ENCODE results near the gene ZDHHC18.

The ZDHHC18 gene

GRCh38 chr1:26826261-26827105 is at the start of gene ZDHHC18:
ZDHHC18 (plus strand) TSS chr1:26826688; CDS start chr1:26826805, 117 bp downstream.
- no peak for FAIRE-seq
- TF ChIP-seq CTCF (IDR thresholded peaks at IDR 0.05; ENCODE audit: insufficient read depth, missing control alignments), result peak; percentile 37
- DNase-seq (ENCODE audit: insufficient read length, low spot score), result peak; percentile 32

- TF ChIP-seq CTCF (IDR thresholded peaks at IDR 0.05; ENCODE audit: insufficient read depth, missing control alignments), result no peak
- FAIRE-seq, result no peak
- no peak for DNase-seq (ENCODE audit: insufficient read length, low spot score)
Measured at GRCh38 chr1:26779098-26779668, 47.3 kb upstream of the ZDHHC18 start.

- TF ChIP-seq CTCF (IDR thresholded peaks at IDR 0.05; ENCODE audit: insufficient read depth, missing control alignments), result no peak
- DNase-seq (ENCODE audit: insufficient read length, low spot score) (no peak), FAIRE-seq (no peak)
Measured at GRCh38 chr1:26780344-26780957, 46.0 kb upstream of the ZDHHC18 start.

- TF ChIP-seq CTCF (IDR thresholded peaks at IDR 0.05; ENCODE audit: insufficient read depth, missing control alignments), result no peak
- DNase-seq (ENCODE audit: insufficient read length, low spot score) (no peak), FAIRE-seq (no peak)
Measured at GRCh38 chr1:26781206-26781825, 45.2 kb upstream of the ZDHHC18 start.

GRCh38 chr1:26782521-26783212 is 43.8 kb upstream of the ZDHHC18 start:
- DNase-seq (ENCODE audit: insufficient read length, low spot score) (no peak), FAIRE-seq (no peak)
- TF ChIP-seq CTCF (IDR thresholded peaks at IDR 0.05; ENCODE audit: insufficient read depth, missing control alignments), result no peak

- FAIRE-seq (no peak), DNase-seq (ENCODE audit: insufficient read length, low spot score) (no peak)
- no peak for TF ChIP-seq CTCF (IDR thresholded peaks at IDR 0.05; ENCODE audit: insufficient read depth, missing control alignments)
Measured at GRCh38 chr1:26783646-26784022, 42.9 kb upstream of the ZDHHC18 start.
